ENCODE measurements around the gene MAFG. TPM values are rescaled to one million over a fixed set of nuclear protein-coding genes. Genes with fewer than 3 reads are reported as not detected.

Gene MAFG
- total and polyA plus RNA-seq, 2 of the 13 experiments (the other 11 are each of a cell fraction or from before 2014, with no cell fraction given), result 14.5 to 20.0 TPM

DNA sequence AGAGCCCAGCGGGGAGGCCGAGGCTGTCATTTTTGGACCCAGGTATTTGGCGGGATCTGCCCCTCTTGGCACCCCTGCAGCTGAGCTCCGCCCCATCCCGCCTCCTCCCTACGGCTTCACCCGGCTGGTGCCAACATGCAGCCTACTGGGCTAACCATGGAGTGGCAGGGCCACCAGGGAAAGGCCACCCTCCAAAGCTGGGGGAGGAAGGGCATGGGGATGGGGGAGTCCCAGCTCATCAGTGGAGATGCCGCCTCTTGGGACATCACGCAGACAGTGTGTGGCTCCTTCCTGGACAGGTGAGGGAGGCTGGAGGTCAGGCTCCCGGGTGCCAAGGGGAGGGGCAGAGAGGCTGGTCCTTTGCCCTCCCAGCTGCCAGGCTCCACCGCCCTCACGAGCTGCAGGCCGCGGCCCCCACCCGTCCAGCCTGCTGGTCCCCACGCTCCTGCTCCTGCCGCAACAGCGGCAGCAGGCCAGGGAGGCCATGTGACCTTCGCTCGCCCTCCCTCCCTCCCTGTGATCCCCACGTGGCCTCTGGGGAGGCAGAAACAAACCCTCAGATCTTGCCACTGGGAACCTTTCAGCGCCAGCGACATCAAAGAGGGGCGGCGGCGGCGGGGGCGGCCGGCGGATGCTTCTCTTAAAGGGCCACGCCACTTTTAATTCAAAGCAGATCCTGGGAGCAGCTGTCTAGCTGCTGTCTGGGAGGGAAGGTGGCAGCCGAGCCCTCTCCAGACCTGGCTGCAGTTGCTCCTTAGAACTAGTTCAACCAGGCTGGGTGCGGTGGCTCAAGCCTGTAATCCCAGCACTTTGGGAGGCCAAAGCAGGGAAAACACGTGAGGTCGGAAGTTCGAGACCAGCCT lies 40.2 kb upstream of the MAFG start (continued):
- TF ChIP-seq, protein P1, sequence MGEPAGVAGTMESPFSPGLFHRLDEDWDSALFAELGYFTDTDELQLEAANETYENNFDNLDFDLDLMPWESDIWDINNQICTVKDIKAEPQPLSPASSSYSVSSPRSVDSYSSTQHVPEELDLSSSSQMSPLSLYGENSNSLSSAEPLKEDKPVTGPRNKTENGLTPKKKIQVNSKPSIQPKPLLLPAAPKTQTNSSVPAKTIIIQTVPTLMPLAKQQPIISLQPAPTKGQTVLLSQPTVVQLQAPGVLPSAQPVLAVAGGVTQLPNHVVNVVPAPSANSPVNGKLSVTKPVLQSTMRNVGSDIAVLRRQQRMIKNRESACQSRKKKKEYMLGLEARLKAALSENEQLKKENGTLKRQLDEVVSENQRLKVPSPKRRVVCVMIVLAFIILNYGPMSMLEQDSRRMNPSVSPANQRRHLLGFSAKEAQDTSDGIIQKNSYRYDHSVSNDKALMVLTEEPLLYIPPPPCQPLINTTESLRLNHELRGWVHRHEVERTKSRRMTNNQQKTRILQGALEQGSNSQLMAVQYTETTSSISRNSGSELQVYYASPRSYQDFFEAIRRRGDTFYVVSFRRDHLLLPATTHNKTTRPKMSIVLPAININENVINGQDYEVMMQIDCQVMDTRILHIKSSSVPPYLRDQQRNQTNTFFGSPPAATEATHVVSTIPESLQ (CRISPR knock-in tag; conservative IDR thresholded peaks at IDR 0.05), result no peak
- TF ChIP-seq ZNF138 (CRISPR knock-in tag; IDR thresholded peaks at IDR 0.05; ENCODE audit: low read depth) (no peak), SIX4 (CRISPR knock-in tag; IDR thresholded peaks at IDR 0.05) (peak; percentile 84), ZNF432 (CRISPR knock-in tag; IDR thresholded peaks at IDR 0.05; ENCODE audit: borderline replicate concordance) (no peak), ZNF367 (CRISPR knock-in tag; IDR thresholded peaks at IDR 0.05; ENCODE audit: borderline replicate concordance) (peak; percentile 90), PCBP2 (optimal IDR thresholded peaks at IDR 0.05; ENCODE audit: low read depth, low read length, poor library complexity, severe bottlenecking) (no peak), ZNF230 (CRISPR knock-in tag; IDR thresholded peaks at IDR 0.05) (0 out of 2 replicates have a peak, but pooled peaks have one; percentile 80), DPF2 (CRISPR knock-in tag; IDR thresholded peaks at IDR 0.05; ENCODE audit: borderline replicate concordance, low read depth) (peak; percentile 87), KDM5B (CRISPR knock-in tag; IDR thresholded peaks at IDR 0.05; ENCODE audit: borderline replicate concordance) (peak; percentile 96), PHB2 (IDR thresholded peaks at IDR 0.05; ENCODE audit: partially characterized antibody) (no peak), E2F5 (CRISPR knock-in tag; conservative IDR thresholded peaks at IDR 0.05) (peak; percentile 57), ZNF773 (CRISPR knock-in tag; IDR thresholded peaks at IDR 0.05; ENCODE audit: borderline replicate concordance) (peak; percentile 58; the same call in 1 of the 2 replicates), GLI4 (CRISPR knock-in tag; IDR thresholded peaks at IDR 0.05; ENCODE audit: borderline replicate concordance) (peak; percentile 78), FOSL1 (CRISPR knock-in tag; IDR thresholded peaks at IDR 0.05; ENCODE audit: borderline replicate concordance) (no peak), ZNF639 (CRISPR knock-in tag; conservative IDR thresholded peaks at IDR 0.05) (peak; percentile 80; the same call in 1 of the 2 replicates), ZNF710 (CRISPR knock-in tag; IDR thresholded peaks at IDR 0.05; ENCODE audit: borderline replicate concordance) (peak; percentile 92), RAD51 (IDR thresholded peaks at IDR 0.05; ENCODE audit: borderline replicate concordance) (peak; percentile 83), U2AF2 (IDR thresholded peaks at IDR 0.05; ENCODE audit: low read depth, low read length) (no peak), ZMYM2 (CRISPR knock-in tag; IDR thresholded peaks at IDR 0.05) (peak; percentile 79; the same call in 1 of the 2 replicates), GPBP1L1 (CRISPR knock-in tag; IDR thresholded peaks at IDR 0.05) (no peak)
- TF ChIP-seq, protein P2, sequence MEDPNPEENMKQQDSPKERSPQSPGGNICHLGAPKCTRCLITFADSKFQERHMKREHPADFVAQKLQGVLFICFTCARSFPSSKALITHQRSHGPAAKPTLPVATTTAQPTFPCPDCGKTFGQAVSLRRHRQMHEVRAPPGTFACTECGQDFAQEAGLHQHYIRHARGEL (CRISPR knock-in tag; IDR thresholded peaks at IDR 0.05), result no peak; the same call in 1 of the 2 replicates

Data from HepG2 (cell line).